ENCODE data around the gene BRSK1.

The BRSK1 gene

DNA sequence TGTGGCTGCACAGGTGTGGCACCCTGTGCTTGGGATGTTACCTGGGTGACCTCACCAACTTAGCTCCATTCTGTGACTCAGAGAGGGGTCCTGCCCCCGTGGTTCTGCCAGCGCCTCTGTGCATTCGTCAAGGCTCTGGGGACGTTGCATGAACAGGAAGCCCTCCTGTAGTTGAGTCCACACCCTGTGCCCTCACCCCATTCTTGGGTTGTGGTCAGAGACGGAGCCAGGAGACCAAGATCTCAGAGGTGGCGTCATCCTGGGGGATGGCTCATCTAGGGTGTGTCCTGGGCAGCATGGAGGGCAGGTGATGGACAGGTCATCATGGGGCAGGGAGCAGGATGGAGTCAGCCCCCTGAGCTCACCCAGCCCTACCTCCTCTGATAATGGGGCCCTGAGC is 68.2 kb downstream of the BRSK1 start:
- DNase-seq (ENCODE audit: low spot score) (no peak), FAIRE-seq (no peak)

- DNase-seq (ENCODE audit: low spot score) (no peak), FAIRE-seq (no peak)
These were observed 68.8 kb downstream of the BRSK1 start for GRCh38 chr19:55352549-55353145.

GRCh38 chr19:55353356-55353802 is 69.6 kb downstream of the BRSK1 start:
- DNase-seq (ENCODE audit: low spot score) (no peak), FAIRE-seq (no peak)

DNA sequence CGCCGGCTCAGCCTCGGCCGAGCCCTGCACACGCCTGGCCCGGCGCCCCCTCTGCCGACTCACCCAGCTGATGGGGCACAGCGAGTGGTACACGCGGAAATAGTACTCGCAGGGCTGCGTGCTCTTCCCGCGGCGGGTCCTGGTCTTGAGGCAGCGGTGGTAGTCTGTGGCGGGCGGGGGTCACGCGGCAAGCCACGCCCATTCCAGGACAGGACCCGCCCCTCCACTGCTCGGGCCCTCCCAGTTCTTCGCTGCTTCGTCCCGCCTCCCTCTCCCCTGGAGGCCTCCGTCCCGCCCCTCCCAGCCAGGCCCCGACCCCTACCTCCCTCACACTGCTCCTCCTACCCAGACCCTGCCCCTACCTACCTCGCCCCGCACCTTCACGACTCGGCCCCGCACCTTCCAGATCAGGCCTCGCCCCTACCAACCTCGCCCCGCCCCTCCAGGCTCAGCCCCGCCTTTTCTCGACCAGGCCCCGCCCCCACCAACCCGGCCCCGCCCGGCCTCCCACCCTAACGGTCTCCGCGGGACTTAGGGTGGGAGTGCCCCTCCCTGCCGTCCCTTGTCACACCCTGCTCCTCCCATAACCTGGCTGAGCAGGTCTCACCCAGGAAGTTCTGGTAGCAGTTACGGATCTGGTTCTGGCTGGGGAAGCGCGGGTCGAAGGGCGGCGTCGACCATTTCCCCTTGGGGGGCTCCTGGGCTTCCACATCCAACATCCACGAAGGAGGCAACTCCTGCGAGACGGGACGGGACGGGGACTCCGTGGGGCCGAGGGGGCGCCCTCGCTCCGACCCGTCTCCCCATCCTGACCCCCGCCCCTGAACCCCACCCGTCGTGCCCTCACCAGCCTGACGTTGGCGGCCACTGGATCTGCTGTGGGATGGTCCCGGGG is 70.3 kb downstream of the BRSK1 start:
- FAIRE-seq (no peak), DNase-seq (ENCODE audit: low spot score) (no peak)

DNA sequence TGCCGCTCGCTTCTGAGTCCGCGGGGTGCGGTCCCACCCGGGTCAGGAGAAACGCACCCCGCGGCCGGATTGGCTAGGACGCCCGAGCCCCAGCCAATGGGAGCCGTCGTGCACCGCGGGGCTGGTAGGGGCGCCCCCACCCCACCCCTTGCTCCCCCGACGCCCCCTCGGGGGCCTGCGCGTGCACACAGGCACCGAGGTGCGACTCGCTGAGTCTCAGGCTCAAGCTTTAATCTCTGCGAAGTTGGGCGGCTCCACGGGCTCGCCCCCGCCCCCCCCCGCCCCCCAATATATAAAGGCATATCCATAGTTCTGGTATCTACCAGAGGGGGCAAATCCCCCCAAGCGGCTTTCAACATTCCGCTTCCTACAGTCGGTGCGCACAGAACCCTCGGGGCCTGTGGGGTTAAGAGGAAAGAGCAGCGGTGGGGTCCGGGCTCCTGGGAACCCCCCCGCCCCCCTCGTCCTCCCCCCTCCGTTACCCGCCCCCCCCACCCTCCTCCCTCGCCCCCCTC is 71.0 kb downstream of the BRSK1 start, which contains the start of gene COX6B2:
TSS of gene COX6B2 (minus strand) at position 22 of the 515 bp plus-strand sequence. CDS start 198 bp downstream, outside the sequence.
- no peak for DNase-seq (ENCODE audit: low spot score)
- FAIRE-seq = no peak

DNA sequence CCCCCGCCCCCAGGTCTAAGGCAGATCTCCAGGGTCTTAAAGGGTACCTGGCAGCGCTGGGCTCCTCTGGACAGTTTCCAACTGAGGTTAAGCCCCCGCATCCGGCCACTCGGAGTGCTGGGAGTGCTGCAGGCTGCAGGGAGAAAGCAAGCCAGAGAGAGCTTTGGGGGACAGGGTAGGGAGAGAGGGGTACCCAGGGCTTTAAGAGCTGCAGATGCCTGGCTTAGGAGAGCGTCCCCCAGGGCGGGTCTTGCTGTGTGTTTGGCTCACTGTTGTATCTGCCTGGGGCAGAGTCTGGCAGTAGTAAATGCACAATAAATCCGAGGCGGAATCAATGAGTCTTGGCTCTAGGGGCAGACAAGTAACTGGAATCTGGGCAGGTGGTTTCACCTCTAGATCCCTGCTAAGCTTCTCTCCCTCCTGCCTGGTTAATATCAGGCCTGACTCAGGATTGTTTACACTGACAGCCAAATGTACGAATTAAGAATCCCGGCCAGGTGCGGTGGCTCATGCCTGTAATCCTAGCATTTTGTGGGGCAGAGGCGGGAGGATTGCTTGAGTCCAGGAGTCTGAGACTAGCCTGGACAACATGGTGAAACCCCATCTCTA is 71.5 kb downstream of the BRSK1 start:
- DNase-seq (ENCODE audit: low spot score) = no peak
- FAIRE-seq = no peak

DNA sequence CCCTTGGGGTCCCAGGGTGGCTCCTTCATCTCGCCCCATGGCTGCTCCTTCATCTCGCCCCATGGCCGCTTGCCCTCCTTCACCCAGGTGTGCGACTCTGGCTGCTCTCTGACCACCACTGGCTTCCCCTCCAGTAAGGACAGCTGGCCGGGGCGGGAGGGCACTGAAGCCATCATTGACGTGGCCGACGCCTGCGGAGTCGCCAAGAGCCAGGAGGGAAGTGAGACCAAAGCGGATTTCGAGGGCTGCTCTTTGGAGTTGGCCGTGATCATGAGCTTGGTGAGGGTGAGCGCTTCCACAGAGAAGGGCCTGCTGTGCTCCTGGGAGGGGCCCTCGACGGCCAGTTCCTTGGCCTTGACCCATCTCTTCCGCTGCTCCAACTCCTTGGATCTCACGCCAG is 74.7 kb downstream of the BRSK1 start:
- DNase-seq (ENCODE audit: low spot score) = no peak

DNA sequence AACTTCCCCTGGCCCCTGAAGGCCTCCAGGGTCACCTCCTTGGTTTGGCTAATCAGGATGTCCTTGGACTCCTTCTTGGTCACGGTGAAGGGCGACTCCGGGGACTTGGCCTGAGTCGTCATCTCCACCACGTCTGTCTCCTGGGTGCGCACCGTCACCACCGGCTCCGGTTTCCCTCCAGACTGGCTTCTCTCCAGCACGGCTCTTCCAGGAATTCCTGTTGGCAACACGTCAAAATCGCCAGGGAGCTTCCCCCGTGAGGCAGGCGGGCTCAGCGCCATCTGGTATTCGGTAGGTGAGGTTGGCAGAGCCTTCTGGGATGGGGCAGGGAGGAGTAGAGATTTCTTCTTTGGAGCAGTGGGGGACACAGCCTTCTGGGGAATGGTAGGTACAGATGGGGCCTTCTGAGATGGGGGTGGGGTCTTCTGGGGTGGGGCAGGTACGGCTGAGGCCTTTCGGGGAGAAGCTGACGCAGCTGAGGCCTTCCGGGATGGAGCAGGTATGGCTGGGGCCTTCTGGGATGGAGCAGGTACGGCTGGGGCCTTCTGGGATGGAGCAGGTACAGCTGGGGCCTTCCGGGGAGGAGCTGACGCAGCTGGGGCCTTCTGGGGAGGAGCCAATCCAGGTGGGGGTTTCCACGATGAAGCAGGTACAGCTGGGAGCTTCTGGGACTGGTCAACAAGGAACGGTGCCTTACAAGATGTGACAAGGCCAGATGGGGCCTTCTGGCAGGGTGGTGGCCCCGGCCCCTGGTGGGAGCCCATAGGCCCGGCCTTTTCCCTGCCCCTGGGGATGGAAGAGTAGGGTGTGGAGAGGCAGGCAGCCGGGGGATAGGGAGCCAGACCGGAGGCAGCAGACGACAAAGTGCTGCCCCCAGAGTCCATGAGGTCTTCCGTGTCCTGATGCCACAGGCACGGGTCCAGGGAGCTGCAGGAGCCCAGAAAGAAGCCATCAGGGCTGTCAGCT is 75.4 kb downstream of the BRSK1 start:
- DNase-seq (ENCODE audit: low spot score) (no peak), FAIRE-seq (no peak)

More for the DNA sequence above, 74.7 kb downstream of the BRSK1 start:
- FAIRE-seq = no peak

DNA sequence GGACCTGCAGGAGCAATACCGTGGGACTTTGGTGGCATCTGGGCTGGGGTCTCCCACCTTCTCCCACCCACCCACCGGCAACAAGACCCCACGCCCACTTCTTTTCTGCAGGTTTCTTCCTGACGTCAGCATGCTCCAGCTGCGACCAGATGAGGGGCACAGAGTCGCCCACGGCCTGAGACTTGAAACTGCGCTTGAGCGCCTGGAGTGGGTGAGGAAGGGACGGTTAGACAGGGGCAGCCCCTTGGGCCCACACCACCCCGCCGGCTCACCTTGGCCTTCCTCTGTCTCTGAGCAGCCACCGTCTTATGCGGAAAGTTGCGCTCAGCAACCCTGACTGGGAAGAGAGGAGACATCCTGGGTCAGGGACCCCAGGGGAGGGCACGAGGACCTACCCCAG is 77.1 kb downstream of the BRSK1 start:
- no peak for DNase-seq (ENCODE audit: low spot score)
- no peak for FAIRE-seq

All from RCC 7860 (cell line).